H1 (cell line): Measurements from ENCODE around the gene MIA2. TPM values are rescaled to one million over a fixed set of nuclear protein-coding genes. Genes with fewer than 3 reads are reported as not detected.
A peak's percentile ranks its signal among the peaks of the same experiment; 100 is the strongest.

Source experiments
- CTCF ChIA-PET: fragments of 300-600 bp; sonication (Branson Sonifier 250); formaldehyde crosslinking; loops from one replicate; lab custom pipeline; 2021; ENCODE audit not compliant: partially characterized antibody; lab: Charles Lee
- POLR2A ChIA-PET: fragments of 300-600 bp; sonication (Branson Sonifier 250); formaldehyde crosslinking; loops from one replicate; lab custom pipeline; 2021; ENCODE audit warnings: inconsistent platforms; ENCODE audit not compliant: partially characterized antibody; lab: Charles Lee
- DNase-seq, 2 experiments: peaks; one replicate each; pipeline versions ENCODE4 v3.0.0 to v3.0.0-alpha.2; 2010 to 2022; ENCODE audit warnings: low spot score in 2 of 2, low read depth in 1 of 2, mixed read lengths in 1 of 2
- FAIRE-seq: peaks from 2 replicates; lab custom pipeline; 2011; peaks lifted over from hg19 to GRCh38; lab: Jason Lieb, UNC
- H2AFZ ChIP-seq: 2 replicates; pipeline ENCODE4 v1.8.1; 2012; ENCODE audit warnings: low read length, inconsistent platforms
- H2AK5ac ChIP-seq: 2 replicates; pipeline ENCODE4 v1.6.1; 2013; ENCODE audit warnings: low read depth, low read length
- H2BK120ac ChIP-seq: replicated peaks from 2 replicates; pipeline ENCODE3; 2013; ENCODE audit warnings: low read depth, low read length, inconsistent platforms
- H2BK12ac ChIP-seq: 2 replicates; pipeline ENCODE4 v1.6.1; 2013; ENCODE audit warnings: low read depth, low read length
- H2BK15ac ChIP-seq: 2 replicates; pipeline ENCODE4 v1.6.1; 2013; ENCODE audit warnings: low read length
- H2BK20ac ChIP-seq: 2 replicates; pipeline ENCODE4 v1.6.1; 2013; ENCODE audit warnings: low read length
- H2BK5ac ChIP-seq: 2 replicates; pipeline ENCODE4 v1.6.1; 2013; ENCODE audit warnings: low read depth, low read length
- H3K14ac ChIP-seq: 2 replicates; pipeline ENCODE4 v1.6.1; 2013; ENCODE audit warnings: inconsistent platforms; ENCODE audit not compliant: insufficient read length
- H3K18ac ChIP-seq: 2 replicates; pipeline ENCODE4 v1.6.1; 2013; ENCODE audit warnings: low read length; ENCODE audit errors: extremely low read depth
- H3K23ac ChIP-seq: 2 replicates; pipeline ENCODE4 v1.6.1; 2013; ENCODE audit warnings: inconsistent platforms; ENCODE audit not compliant: insufficient read length
- H3K23me2 ChIP-seq: 2 replicates; pipeline ENCODE4 v1.6.1; 2013; ENCODE audit warnings: low read depth, low read length
- H3K27ac ChIP-seq: 2 replicates; pipeline ENCODE4 v1.6.1; 2011; ENCODE audit warnings: low read depth, low read length, inconsistent platforms
- H3K27me3 ChIP-seq, 4 experiments: replicated peaks in 1 of 4; 1 replicate in 1 of 4; 2 replicates in 3 of 4; pipeline versions ENCODE4 v1.6.1 to v1.8.1; 2011 to 2013; ENCODE audit warnings: low read length in 3 of 4, mild to moderate bottlenecking in 3 of 4, inconsistent platforms in 2 of 4, mixed read lengths in 2 of 4, moderate library complexity in 1 of 4; ENCODE audit not compliant: control insufficient read depth in 3 of 4, insufficient read depth in 3 of 4; ENCODE audit errors: extremely low read depth in 1 of 4
- H3K36me3 ChIP-seq, 4 experiments: 2 replicates each; pipeline versions ENCODE4 v1.6.1 to v1.8.1; 2011 to 2013; ENCODE audit warnings: mild to moderate bottlenecking in 4 of 4, low read length in 3 of 4, moderate library complexity in 2 of 4, control low read depth in 1 of 4, inconsistent platforms in 1 of 4; ENCODE audit not compliant: insufficient read depth in 4 of 4, control insufficient read depth in 2 of 4
- H3K4ac ChIP-seq: replicated peaks from 2 replicates; pipeline ENCODE3; 2013; ENCODE audit warnings: low read length, low read depth, mixed read lengths, inconsistent platforms; ENCODE audit not compliant: insufficient read length
- H3K4me1 ChIP-seq, 4 experiments: replicated peaks in 1 of 4; 1 replicate in 1 of 4; 2 replicates in 3 of 4; pipeline versions ENCODE4 v1.6.1 to v1.8.1; 2011 to 2013; ENCODE audit warnings: low read length in 3 of 4, inconsistent platforms in 2 of 4, mixed read lengths in 1 of 4; ENCODE audit not compliant: insufficient read depth in 4 of 4, control insufficient read depth in 3 of 4
- H3K4me2 ChIP-seq, 2 experiments: 2 replicates each; pipeline versions ENCODE4 v1.6.1 to v1.8.1; 2011 to 2013; ENCODE audit warnings: low read depth in 2 of 2, low read length in 2 of 2, control low read depth in 1 of 2, inconsistent platforms in 1 of 2, mild to moderate bottlenecking in 1 of 2; ENCODE audit not compliant: insufficient read depth in 1 of 2
- H3K4me3 ChIP-seq, 4 experiments: fragments of 200-600, 300-600 bp in 1 of 4; sonication (generic), shearing (Covaris generic), sonication (Bioruptor Twin) in 1 of 4; 2 replicates each; pipeline versions ENCODE4 v1.5.1 to v1.8.1; 2011 to 2016; ENCODE audit warnings: low read length in 4 of 4, low read depth in 3 of 4, control low read depth in 2 of 4, inconsistent platforms in 2 of 4, mild to moderate bottlenecking in 2 of 4, mixed read lengths in 1 of 4, moderate library complexity in 1 of 4; ENCODE audit not compliant: insufficient read depth in 2 of 4; ENCODE audit errors: extremely low read depth in 1 of 4
- H3K56ac ChIP-seq: replicated peaks from 2 replicates; pipeline ENCODE3; 2013; ENCODE audit warnings: low read depth, mild to moderate bottlenecking, mixed read lengths, low read length, inconsistent platforms; ENCODE audit not compliant: insufficient read length
- H3K79me1 ChIP-seq: 2 replicates; pipeline ENCODE4 v1.6.1; 2013; ENCODE audit warnings: low read depth, low read length, control low read depth
- H3K79me2 ChIP-seq, 2 experiments: 2 replicates each; pipeline versions ENCODE4 v1.6.1 to v1.8.1; 2012 to 2013; ENCODE audit warnings: low read length in 2 of 2, mild to moderate bottlenecking in 2 of 2, inconsistent platforms in 1 of 2; ENCODE audit not compliant: insufficient read depth in 2 of 2, control insufficient read depth in 1 of 2
- H3K9ac ChIP-seq, 4 experiments: replicated peaks in 1 of 4; 1 replicate in 1 of 4; 2 replicates in 3 of 4; pipeline versions ENCODE4 v1.6.1 to v1.8.1; 2011 to 2013; ENCODE audit warnings: low read depth in 3 of 4, low read length in 3 of 4, control low read depth in 2 of 4, mild to moderate bottlenecking in 2 of 4, moderate library complexity in 2 of 4, inconsistent platforms in 1 of 4; ENCODE audit errors: extremely low read depth in 1 of 4
- H3K9me3 ChIP-seq, 2 experiments: 2 replicates each; pipeline versions ENCODE4 v1.6.1 to v1.8.1; 2012 to 2013; ENCODE audit warnings: mild to moderate bottlenecking in 2 of 2, moderate library complexity in 2 of 2, control low read depth in 1 of 2, inconsistent platforms in 1 of 2, low read depth in 1 of 2, low read length in 1 of 2, mixed read lengths in 1 of 2; ENCODE audit not compliant: insufficient read depth in 2 of 2
- H4K20me1 ChIP-seq, 2 experiments: replicated peaks in 1 of 2; 2 replicates each; pipeline versions ENCODE3 to v1.8.1; 2011 to 2013; ENCODE audit warnings: inconsistent platforms in 2 of 2, low read length in 2 of 2, mild to moderate bottlenecking in 1 of 2; ENCODE audit not compliant: insufficient read depth in 2 of 2, control insufficient read depth in 1 of 2
- H4K5ac ChIP-seq: 2 replicates; pipeline ENCODE4 v1.6.1; 2013; ENCODE audit warnings: low read length, low read depth, mixed read lengths, inconsistent platforms; ENCODE audit not compliant: insufficient read length
- H4K8ac ChIP-seq: 2 replicates; pipeline ENCODE4 v1.8.0; 2013; ENCODE audit warnings: mild to moderate bottlenecking, moderate library complexity, low read length, inconsistent platforms; ENCODE audit not compliant: insufficient read depth; ENCODE audit errors: extremely low read depth
- H4K91ac ChIP-seq: replicated peaks from 2 replicates; pipeline ENCODE3; 2013; ENCODE audit warnings: low read length, mixed read lengths, inconsistent platforms; ENCODE audit not compliant: insufficient read length
- CBX5 ChIP-seq: fragments of 300-800, 300-1000 bp; sonication (generic); IDR thresholded peaks from 2 replicates; pipeline ENCODE4 v1.7.1; 2016; ENCODE audit warnings: antibody characterized with exemption, low read length, low read depth
- CHD1 ChIP-seq: IDR thresholded peaks from 2 replicates; pipeline ENCODE4 v1.6.1; 2012; ENCODE audit warnings: low read depth, low read length, improper control_type of control experiment
- CTBP2 ChIP-seq: IDR thresholded peaks from 2 replicates; pipeline ENCODE4 v1.7.0; 2011; ENCODE audit warnings: borderline replicate concordance, mild to moderate bottlenecking, moderate library complexity, mixed read lengths, low read length; ENCODE audit not compliant: insufficient read depth, insufficient read length
- EGR1 ChIP-seq: IDR thresholded peaks from 2 replicates; pipeline ENCODE4 v1.6.1; 2011; ENCODE audit warnings: low read depth, low read length, borderline replicate concordance
- EP300 ChIP-seq, 2 experiments: IDR thresholded peaks; 1 replicate in 1 of 2; 2 replicates in 1 of 2; pipeline ENCODE4 v1.6.1; 2011 to 2012; ENCODE audit warnings: low read depth in 2 of 2, low read length in 2 of 2, mild to moderate bottlenecking in 2 of 2, borderline replicate concordance in 1 of 2, inconsistent platforms in 1 of 2, moderate library complexity in 1 of 2
- JUND ChIP-seq: IDR thresholded peaks from 2 replicates; pipeline ENCODE4 v1.6.1; 2011; ENCODE audit warnings: mild to moderate bottlenecking, improper control_type of control experiment, low read length
- KDM4A ChIP-seq: IDR thresholded peaks from one replicate; pipeline ENCODE4 v1.7.1; 2012; ENCODE audit warnings: low read depth, mild to moderate bottlenecking, moderate library complexity, low read length, inconsistent platforms; ENCODE audit not compliant: severe bottlenecking
- SP1 ChIP-seq: IDR thresholded peaks from 2 replicates; pipeline ENCODE4 v1.6.1; 2011; ENCODE audit warnings: low read depth, low read length
- TAF1 ChIP-seq: IDR thresholded peaks from 2 replicates; pipeline ENCODE4 v1.6.1; 2011; ENCODE audit warnings: mild to moderate bottlenecking, low read depth, low read length
- TBP ChIP-seq: IDR thresholded peaks from 2 replicates; pipeline ENCODE4 v1.6.1; 2011; ENCODE audit warnings: low read depth, low read length, improper control_type of control experiment
- ZNF274 ChIP-seq: IDR thresholded peaks from 2 replicates; pipeline ENCODE4 v1.7.0; 2012; ENCODE audit warnings: low read length, borderline replicate concordance; ENCODE audit errors: extremely low read depth
- WGBS, 2 experiments: shearing (Covaris generic) in 1 of 2; methylation state at CpG; one replicate each; pipeline versions ENCODE4 v1.1.6 to v1.1.7; 2013 to 2015; ENCODE audit warnings: low lambda C conversion rate in 2 of 2, mixed read lengths in 2 of 2, inconsistent platforms in 1 of 2, low coverage in 1 of 2, missing lambda C conversion rate in 1 of 2; ENCODE audit not compliant: insufficient replicate concordance in 2 of 2, insufficient coverage in 1 of 2, insufficient read length in 1 of 2; ENCODE audit errors: extremely low coverage in 1 of 2, missing lambda C conversion rate in 1 of 2; 5-methylcytosine and 5-hydroxymethylcytosine counted together
- polyA plus RNA-seq, 7 experiments: library from polyadenylated mRNA; depleted of rRNA in 3 of 7; stranded (reverse) in 5 of 7; unstranded in 2 of 7; fragments of >200 nt in 5 of 7; fragments of 200-250 nt in 2 of 7; gene quantifications; 1 replicate in 5 of 7; 2 replicates in 1 of 7; 4 replicates in 1 of 7; pipeline versions ENCODE4 v1.2.1 to v1.2.3, GENCODE V29; 2011 to 2013; ENCODE audit warnings: missing spikeins in 2 of 7, mixed read lengths in 2 of 7
- total RNA-seq: library from RNA; stranded (reverse); fragmentation: NEBNext Ultra II Directional; extraction: Animal tissue kit (Norgen Biotek cat#: 25700); gene quantifications from 2 replicates; pipeline ENCODE4 v1.2.1, GENCODE V29; 2021

Gene MIA2
- total and polyA plus RNA-seq, 2 of the 8 experiments (the other 6 are each of a cell fraction or from before 2014, with no cell fraction given): 10.1 to 15.0 TPM

- peak overlapping the region; percentile 97; the same call in 1 of the 2 replicates for H2BK12ac ChIP-seq
- peak overlapping the region; percentile 83 for H3K18ac ChIP-seq
- peak overlapping the region; percentile 97 for H4K8ac ChIP-seq
- WGBS, 2 experiments: 1% methylated on average over 48 of the region's 70 CpGs; no CpG with 5 or more reads in 1 of the 2 experiments
- H3K14ac ChIP-seq: no peak overlapping the region
- FAIRE-seq: no peak
- peak; percentile 51 to 88 for DNase-seq
- no peaks in the 10 kb centered on the region for H3K79me1 ChIP-seq
- peak overlapping the region; percentile 95 for H4K5ac ChIP-seq
- no peaks in the 10 kb centered on the region for H3K27me3 ChIP-seq
- H3K27ac ChIP-seq: peak overlapping the region; percentile 90
- ChIA-PET CTCF (interaction anchor here (0.8 to 1.0 kb wide), 2 partner anchors 24 to 100 kb away, joined by 3 read pairs; no protein-coding TSS in a partner anchor), POLR2A (interaction anchor here (0.5 to 2.9 kb wide), 24 partner anchors 8 to 165 kb away, joined by 3 to 14 read pairs (median 4); partner anchors contain the start of genes FBXO33, PNN, SEC23A and TRAPPC6B)
- peak overlapping the region; percentile 93; the same call in 1 of the 2 replicates for H2BK20ac ChIP-seq
- H2BK120ac ChIP-seq: no peak overlapping the region
- peak overlapping the region; percentile 80 to 92 (median 88) for H3K9ac ChIP-seq
- no peak overlapping the region for H2AK5ac ChIP-seq
- H3K23me2 ChIP-seq: peaks cover 4% of the 10 kb centered on the region
- peak overlapping the region; percentile 75 to 93 (median 84) for H3K4me3 ChIP-seq
- H2BK5ac ChIP-seq: peak overlapping the region; percentile 98
- H3K36me3 ChIP-seq: no peaks in the 10 kb centered on the region
- peak overlapping the region; percentile 92 for H3K56ac ChIP-seq
- H4K20me1 ChIP-seq: no peaks in the 10 kb centered on the region
- peaks cover 3 to 41% of the 10 kb centered on the region in 2 experiments; a peak in 2 of 4 replicates for H3K79me2 ChIP-seq
- H3K23ac ChIP-seq: no peak overlapping the region
- H2BK15ac ChIP-seq: no peak overlapping the region; the same call in 1 of the 2 replicates
- H4K91ac ChIP-seq: peak overlapping the region; percentile 99
- peak overlapping the region; percentile 87 to 98 for H3K4me2 ChIP-seq
- peaks cover 0 to 7% (median under 1%) of the 10 kb centered on the region in 4 experiments; a peak in 3 of 7 replicates for H3K4me1 ChIP-seq
- H3K9me3 ChIP-seq: no peaks in the 10 kb centered on the region
- H2AFZ ChIP-seq: peak overlapping the region; percentile 97; the same call in 1 of the 2 replicates
- H3K4ac ChIP-seq: peak overlapping the region; percentile 78
- TF ChIP-seq TBP (peak; percentile 83; the same call in 1 of the 2 replicates), EP300 (IDR thresholded peaks at IDR 0.05; ENCODE audit: borderline replicate concordance in 1 of 2, low read depth in 2 of 2, low read length in 2 of 2) (peak in 1 of 2 experiments; percentile 96; a peak in 2 of 3 replicates), ZNF274 (no peak), CTBP2 (no peak), KDM4A (peak; percentile 70), SP1 (0 out of 2 replicates have a peak, but pooled peaks have one; percentile 51), JUND (peak; percentile 90), TAF1 (peak; percentile 82), CBX5 (no peak), EGR1 (0 out of 2 replicates have a peak, but pooled peaks have one; percentile 13), CHD1 (peak; percentile 85)
These were observed 33.3 kb downstream of the MIA2 start for GRCh38 chr14:39266871-39267607.
